GM19468 (cell line): ENCODE data around the gene LRMDA.

ENCODE experiments used
- ATAC-seq: cut with Tn5 transposase; IDR thresholded peaks from one replicate; pipeline ENCODE4 v1.9.1; 2021; ENCODE audit warnings: mild to moderate bottlenecking, moderate library complexity, moderate number of reproducible peaks; ENCODE audit not compliant: unreplicated experiment; ENCODE audit errors: extremely low read depth

The LRMDA gene

DNA sequence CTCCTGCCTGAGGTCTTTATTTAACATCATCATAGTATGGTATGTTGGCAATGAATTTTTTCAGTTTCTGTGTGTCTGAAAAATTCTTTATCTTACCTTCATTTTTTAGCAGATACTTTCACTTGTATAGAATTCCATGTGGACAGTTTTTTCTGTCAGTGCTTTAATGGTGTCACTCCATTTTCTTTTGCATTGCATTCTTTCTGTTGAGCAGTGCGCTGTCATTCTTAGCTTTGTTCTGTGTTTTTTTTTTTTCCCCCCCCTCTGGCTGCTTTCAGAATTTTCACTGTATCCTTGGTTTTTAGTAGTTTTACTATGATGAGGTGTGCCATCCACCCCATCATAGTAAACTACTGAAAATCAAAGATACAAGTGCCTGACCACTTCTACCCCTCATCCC is 120.7 kb downstream of the LRMDA start:
- no peak for ATAC-seq

GRCh38 chr10:75553550-75553949 is 122.1 kb downstream of the LRMDA start:
- no peak for ATAC-seq

- ATAC-seq, result no peak
Measured at GRCh38 chr10:75555323-75555722, 123.9 kb downstream of the LRMDA start.

GRCh38 chr10:75556320-75556719 is 124.9 kb downstream of the LRMDA start:
- no peak for ATAC-seq

- no peak for ATAC-seq
Measured at GRCh38 chr10:75565286-75566251, 134.1 kb downstream of the LRMDA start.

- ATAC-seq, result no peak
Measured at GRCh38 chr10:75568450-75569130, 137.2 kb downstream of the LRMDA start.

- ATAC-seq, result no peak
Measured at GRCh38 chr10:75569506-75569905, 138.1 kb downstream of the LRMDA start.

- ATAC-seq, result no peak
Measured at GRCh38 chr10:75572478-75572877, 141.1 kb downstream of the LRMDA start.

DNA sequence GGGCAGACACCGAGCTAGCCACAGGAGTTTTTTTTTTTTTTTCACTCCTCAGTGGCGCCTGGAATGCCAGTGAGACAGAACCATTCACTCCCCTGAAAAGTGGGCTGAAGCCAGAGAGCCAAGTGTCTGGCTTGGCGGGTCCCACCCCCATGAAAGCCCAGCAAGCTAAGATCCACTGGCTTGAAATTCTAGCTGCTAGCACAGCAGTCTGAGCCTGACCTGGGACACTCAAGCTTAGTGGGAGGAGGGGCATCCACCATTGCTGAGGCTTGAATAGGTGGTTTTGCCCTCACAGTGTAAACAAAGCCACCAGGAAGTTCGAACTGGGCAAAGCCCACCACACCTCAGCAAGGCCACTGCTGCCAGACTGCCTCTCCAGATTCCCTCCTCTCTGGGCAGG is 144.5 kb downstream of the LRMDA start:
- no peak for ATAC-seq

DNA sequence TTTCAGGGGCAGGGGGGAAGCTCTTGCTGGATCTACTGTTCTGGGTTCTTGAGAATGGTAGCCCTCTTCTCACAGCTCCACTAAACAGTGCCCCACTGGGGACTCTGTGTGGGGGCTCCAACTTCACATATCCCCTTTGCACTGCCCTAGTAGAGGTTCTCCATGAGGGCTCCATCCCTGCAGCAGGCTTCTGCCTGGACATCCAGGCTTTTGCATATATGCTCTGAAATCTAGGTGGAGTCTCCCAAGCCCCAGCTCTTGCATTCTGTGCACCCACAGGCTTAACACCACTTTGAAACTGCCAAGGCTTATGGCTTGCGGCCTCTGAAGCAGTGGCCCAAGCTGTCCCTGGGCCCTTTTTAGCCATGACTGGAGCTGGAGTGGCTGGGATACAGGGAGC is 150.7 kb downstream of the LRMDA start:
- no peak for ATAC-seq

DNA sequence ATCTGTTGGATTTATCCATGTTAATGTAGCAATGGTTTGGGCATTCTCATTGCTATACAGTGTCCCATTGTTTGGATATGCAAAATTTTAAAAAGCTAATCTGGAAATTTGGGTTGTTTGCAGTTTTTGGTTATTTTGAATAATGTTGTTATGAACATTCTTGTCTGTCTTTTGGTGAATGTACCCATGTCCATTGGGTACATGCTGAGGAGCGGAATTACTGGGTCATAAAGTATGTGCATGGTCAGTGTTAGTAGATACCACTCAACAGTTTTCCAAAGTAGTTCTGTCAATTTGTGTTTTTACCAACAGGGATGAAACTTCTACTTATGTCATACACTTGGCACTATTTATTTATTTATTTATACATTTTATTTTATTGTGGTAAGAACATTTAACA is 153.9 kb downstream of the LRMDA start:
- no peak for ATAC-seq

DNA sequence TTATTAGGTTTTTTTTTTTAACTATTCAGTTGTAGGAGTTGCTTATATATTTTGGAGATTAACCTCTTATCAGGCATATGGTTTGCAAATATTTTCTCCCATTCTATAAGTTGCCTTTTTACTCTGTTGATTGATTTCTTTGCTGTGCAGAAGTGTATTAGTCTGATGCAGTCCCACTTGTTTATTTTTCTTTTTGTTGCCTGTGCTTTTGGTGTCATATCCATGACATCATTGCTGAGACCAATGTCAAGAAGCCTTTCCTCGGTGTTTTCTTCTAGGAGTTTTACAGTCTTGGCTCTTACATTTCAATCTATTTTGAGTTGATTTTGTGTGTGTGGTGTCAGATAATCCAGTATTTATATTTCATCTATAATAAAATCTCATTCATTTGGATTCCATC is 155.4 kb downstream of the LRMDA start:
- ATAC-seq, result no peak

DNA sequence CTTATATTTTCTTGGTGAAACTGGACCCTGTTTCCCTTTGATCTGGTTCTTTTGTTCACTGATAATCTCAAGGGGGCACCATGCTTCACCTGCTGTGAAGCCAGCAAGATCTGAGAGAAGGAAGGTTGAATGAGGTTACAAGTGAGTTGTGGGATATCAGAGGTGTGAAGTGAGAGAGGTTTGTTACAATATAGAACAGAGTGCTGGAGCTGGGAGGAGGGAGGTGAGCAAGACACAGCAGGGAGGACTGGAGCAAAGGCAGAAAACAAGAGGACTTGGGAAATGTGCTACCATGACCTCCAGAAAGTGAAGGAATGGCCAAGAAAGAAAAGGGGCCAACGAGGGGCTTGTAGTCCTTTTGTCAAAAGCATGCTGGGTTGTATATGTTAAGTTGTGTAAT is 156.6 kb downstream of the LRMDA start:
- ATAC-seq, result no peak

DNA sequence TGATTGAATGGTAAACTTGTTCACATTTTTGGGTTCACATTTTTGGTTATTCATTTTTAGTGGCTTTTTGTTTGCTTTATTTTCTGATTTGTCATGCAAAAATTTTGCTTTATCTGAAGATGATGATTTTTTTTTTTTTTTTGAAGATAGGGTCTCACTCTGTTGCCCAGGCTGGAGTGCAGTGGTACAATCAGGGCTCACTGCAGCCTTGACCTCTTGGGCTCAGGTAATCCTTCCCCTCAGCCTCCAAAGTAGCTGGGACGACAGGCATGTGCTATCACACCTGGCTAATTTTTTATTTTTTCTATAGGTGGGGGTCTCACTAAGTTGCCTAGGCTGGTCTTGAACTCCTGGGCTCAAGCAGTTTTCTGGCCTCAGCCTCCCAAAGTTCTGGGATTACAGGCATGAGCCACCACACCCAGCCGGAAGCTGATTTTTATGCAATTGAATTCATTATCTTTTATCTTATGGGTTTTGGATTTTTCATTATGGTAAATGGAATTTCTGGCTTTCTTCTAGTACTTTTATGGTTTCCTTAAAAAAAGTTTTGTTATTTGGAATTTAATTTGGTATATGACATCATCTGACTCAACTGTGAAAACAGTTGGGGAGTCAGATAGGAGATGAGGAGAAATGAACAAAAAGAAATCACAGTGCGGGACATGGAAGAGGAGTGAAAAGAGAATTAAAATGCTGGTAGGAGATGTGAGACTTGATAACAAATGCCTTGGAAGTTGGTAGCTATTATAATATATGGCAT is 158.7 kb downstream of the LRMDA start:
- no peak for ATAC-seq

- ATAC-seq, result no peak
Measured at GRCh38 chr10:75592151-75592787, 160.8 kb downstream of the LRMDA start.

- ATAC-seq, result no peak
Measured at GRCh38 chr10:75592791-75593643, 161.6 kb downstream of the LRMDA start.

DNA sequence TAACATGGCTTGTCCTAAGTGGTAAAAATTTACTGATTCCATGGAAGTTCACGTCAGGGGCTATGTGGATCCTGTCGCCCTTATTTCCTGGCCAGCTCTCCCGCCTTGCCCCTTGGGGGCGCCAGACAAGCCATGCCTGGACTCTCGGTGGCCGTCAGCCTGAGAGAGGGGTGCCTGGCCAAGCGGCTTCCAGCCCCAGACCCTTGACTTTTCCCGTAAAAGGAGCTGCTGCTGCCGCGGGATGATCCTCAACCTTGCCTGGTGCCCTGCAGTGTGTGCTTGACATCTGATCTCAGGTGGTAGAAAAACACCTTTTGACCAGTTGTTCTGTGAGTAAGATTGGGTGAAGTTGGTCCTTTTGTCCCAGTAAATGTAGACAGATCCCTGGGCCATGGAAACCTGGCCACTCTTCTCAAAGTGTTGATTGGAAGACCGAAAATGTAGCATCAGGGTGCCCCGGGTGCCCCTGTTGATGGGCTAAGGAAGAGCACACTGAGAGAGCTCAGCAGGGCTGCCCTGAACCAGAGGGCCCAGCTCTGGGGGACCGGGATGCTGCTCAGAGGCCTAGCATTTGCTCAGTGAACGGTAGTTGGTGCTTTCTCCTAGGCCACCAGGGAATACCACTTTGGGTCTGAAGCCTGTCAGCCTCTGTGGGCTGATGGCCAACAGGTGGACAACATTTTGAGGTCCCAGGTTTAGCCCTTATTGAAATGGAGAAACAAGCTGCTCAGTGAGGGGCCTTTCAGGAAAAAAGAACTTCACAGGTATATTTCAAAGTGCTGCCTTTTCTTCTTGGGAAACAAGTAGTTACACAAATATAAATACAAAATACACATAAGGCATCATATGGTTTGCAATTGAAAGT is 162.5 kb downstream of the LRMDA start:
- no peak for ATAC-seq

DNA sequence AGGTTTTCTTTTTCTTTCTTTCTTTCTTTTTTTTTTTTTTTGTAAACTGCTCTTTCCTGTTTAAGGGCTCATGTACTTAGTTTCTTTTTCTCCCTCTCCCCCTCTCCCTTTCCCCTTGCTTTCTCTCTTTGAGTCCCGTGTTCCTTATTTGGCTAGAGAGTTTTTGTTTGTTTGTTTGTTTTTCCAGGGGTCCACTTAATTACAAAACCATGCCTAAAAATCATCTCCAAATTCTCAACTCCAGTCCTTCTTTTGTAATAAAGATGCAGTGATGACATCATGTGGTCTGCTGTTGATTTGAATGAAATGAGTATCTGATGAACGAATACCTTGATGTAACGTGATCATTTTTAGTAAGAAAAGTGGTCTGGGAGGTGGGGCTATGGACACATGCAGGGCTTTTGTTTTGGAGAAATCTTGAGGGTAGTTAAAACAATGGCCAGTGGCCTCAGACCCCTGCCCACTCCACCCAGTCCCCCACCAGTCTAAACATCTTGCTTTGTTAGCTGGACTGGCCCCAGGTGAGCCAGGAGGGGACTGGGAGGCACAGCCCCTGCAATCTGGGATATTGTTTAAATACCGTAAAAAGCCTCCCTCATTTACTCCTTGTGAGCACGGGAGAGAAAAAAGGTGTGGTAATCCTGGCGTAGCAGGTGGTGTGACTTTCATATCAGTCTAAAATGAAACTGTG is 165.7 kb downstream of the LRMDA start:
- no peak for ATAC-seq
